Left cardiac atrium (tissue), 4 donors: ENCODE data around the gene OGN. TPM values are rescaled to one million over a fixed set of nuclear protein-coding genes. Genes with fewer than 3 reads are reported as not detected.
"Not testable (repeated sequence)": the region's sequence is repeated elsewhere in the genome, so short reads cannot be mapped to it uniquely, and the experiment has no call there.

Experiments used
- ATAC-seq, 2 donors: fragments of 200-7000 bp; cut with Tn5 transposase; one replicate each; pipeline ENCODE4 v1.9.1; 2020; ENCODE audit warnings: mild to moderate bottlenecking in 2 of 2, moderate library complexity in 2 of 2
- DNase-seq: peaks from one replicate; pipeline ENCODE4 v3.0.0-alpha.2; 2020
- intact Hi-C, 2 donors: fragments of 100-400 bp; cut with DNase I; formaldehyde crosslinking; loops; one replicate each; pipeline versions ENCODE4 v1.14.1 to v1.15.1; 2022 to 2023
- long read RNA-seq: library from polyadenylated mRNA; unstranded; transcript quantifications from one replicate; pipeline ENCODE4 v2.0.0, GENCODE V29; 2021
- total RNA-seq, 2 donors: library from RNA; stranded (reverse); fragmentation: NEBNext Ultra II Directional; extraction: Animal tissue kit (Norgen Biotek cat#: 25700); gene quantifications; one replicate each; pipeline ENCODE4 v1.2.1, GENCODE V29; 2021
- donor health status: DM: no; HTN: yes; CAD: no.
- donor health status: DM: no; HTN: yes; CAD: no; lungs with severe emphysema.
- donor health status: DM: yes; HTN: yes; CAD: no.
- donor health status: Dilated cardiomyopathy.

OGN gene
- total RNA-seq = 10 to 100 TPM; 17.4 to 25.6 TPM
- long read RNA-seq, transcript OGN-202 (7 exons, 2,743 nt) = major isoform, 5 of 6 reads
- long read RNA-seq, partial matches to known transcripts = 1 of 6 reads
- long read RNA-seq, other reads (novel, unspliced or antisense) = 0 of 6 reads

GRCh38 chr9:92404042-92404836 is at the start of gene OGN:
Gene OGN, minus strand, starts transcription at chr9:92404578. Its CDS starts 1,171 bp downstream, at chr9:92403407.
- DNase-seq (no peak), ATAC-seq (no peak)
- intact Hi-C loops = no loop called here

- ATAC-seq = no peak
- no peak for DNase-seq
- intact Hi-C loops = no loop called here
Measured at GRCh38 chr9:92446536-92446935, 42.2 kb upstream of the OGN start.

- ATAC-seq (no peak), DNase-seq (no peak)
- intact Hi-C loops = no loop called here
Measured at GRCh38 chr9:92444841-92445240, 40.5 kb upstream of the OGN start.

- intact Hi-C loops = no loop called here
- no peak for ATAC-seq
- no peak for DNase-seq
Measured at GRCh38 chr9:92440751-92441046, 36.3 kb upstream of the OGN start.

- ATAC-seq = no peak
- intact Hi-C loops = no loop called here
- no peak for DNase-seq
Measured at GRCh38 chr9:92439921-92440750, 35.8 kb upstream of the OGN start.

- DNase-seq (no peak), ATAC-seq (no peak)
- intact Hi-C loops = no loop called here
Measured at GRCh38 chr9:92438900-92439526, 34.6 kb upstream of the OGN start.

GRCh38 chr9:92435263-92435662 is 30.9 kb upstream of the OGN start:
- intact Hi-C loops = no loop called here
- ATAC-seq (no peak), DNase-seq (no peak)

- DNase-seq = no peak
- intact Hi-C loops = no loop called here
- peak in 1 of 2 donors; percentile 75 for ATAC-seq
Measured at GRCh38 chr9:92432972-92433548, 28.7 kb upstream of the OGN start.

- intact Hi-C loops = no loop called here
- ATAC-seq (peak in 1 of 2 donors; percentile 38), DNase-seq (no peak)
Measured at GRCh38 chr9:92432350-92432749, 28.0 kb upstream of the OGN start.

- DNase-seq (no peak), ATAC-seq (no peak)
- intact Hi-C loops = no loop called here
Measured at GRCh38 chr9:92429836-92430235, 25.5 kb upstream of the OGN start.

GRCh38 chr9:92426501-92427145 is 22.2 kb upstream of the OGN start:
- ATAC-seq (no peak), DNase-seq (no peak)
- intact Hi-C loops = no loop called here

- ATAC-seq (no peak), DNase-seq (no peak)
- intact Hi-C loops = no loop called here
Measured at GRCh38 chr9:92425474-92425873, 21.1 kb upstream of the OGN start.

- ATAC-seq = peak; percentile 30 to 49
- intact Hi-C loops = no loop called here
Measured at GRCh38 chr9:92424340-92424739, 20.0 kb upstream of the OGN start, which contains the start of gene OMD. Gene OMD, minus strand, starts transcription at chr9:92424471. Its CDS starts 6,913 bp downstream, at chr9:92417558.

GRCh38 chr9:92423612-92424011 is 19.2 kb upstream of the OGN start:
- ATAC-seq (no peak), DNase-seq (no peak)
- intact Hi-C loops = no loop called here

More at GRCh38 chr9:92424340-92424739, 20.0 kb upstream of the OGN start, which contains the start of gene OMD:
- DNase-seq = no peak

- ATAC-seq (no peak), DNase-seq (no peak)
- intact Hi-C loops = no loop called here
Measured at GRCh38 chr9:92422611-92423338, 18.4 kb upstream of the OGN start.

GRCh38 chr9:92414566-92414965 is 10.2 kb upstream of the OGN start:
- intact Hi-C loops = no loop called here
- DNase-seq (no peak), ATAC-seq (no peak)

- ATAC-seq, intact Hi-C loops, DNase-seq: not testable (repeated sequence)
Measured at GRCh38 chr9:92411157-92411556, 6.8 kb upstream of the OGN start.

GRCh38 chr9:92408747-92409478 is 4.5 kb upstream of the OGN start:
- DNase-seq (no peak), ATAC-seq (no peak)
- intact Hi-C loops = no loop called here
